Type B pancreatic cell (in vitro differentiated cells): ENCODE data around the gene AP3S1. TPM values are rescaled to one million over a fixed set of nuclear protein-coding genes. Genes with fewer than 3 reads are reported as not detected.
"Not testable (repeated sequence)": the region's sequence is repeated elsewhere in the genome, so short reads cannot be mapped to it uniquely, and the experiment has no call there.

Source experiments
- DNase-seq: peaks from one replicate; pipeline ENCODE4 v3.0.0; 2021; ENCODE audit warnings: mixed read lengths; ENCODE audit not compliant: unreplicated experiment; ENCODE audit errors: extremely low spot score
- H3K27ac Mint-ChIP-seq: 2 replicates; pipeline ENCODE4 v1.8.0; 2021; ENCODE audit warnings: mild to moderate bottlenecking, mixed read lengths
- H3K27me3 Mint-ChIP-seq: 2 replicates; pipeline ENCODE4 v1.8.0; 2021; ENCODE audit warnings: mixed read lengths
- H3K36me3 Mint-ChIP-seq: 2 replicates; pipeline ENCODE4 v1.8.0; 2021; ENCODE audit warnings: mixed read lengths
- H3K4me1 Mint-ChIP-seq: one replicate; pipeline ENCODE4 v1.8.0; 2021; ENCODE audit warnings: mixed read lengths; ENCODE audit not compliant: unreplicated experiment
- H3K4me3 Mint-ChIP-seq: 2 replicates; pipeline ENCODE4 v1.8.0; 2021; ENCODE audit warnings: mild to moderate bottlenecking, mixed read lengths
- H3K9me3 Mint-ChIP-seq: 2 replicates; pipeline ENCODE4 v1.8.0; 2021; ENCODE audit warnings: mixed read lengths
- CTCF ChIP-seq: fragments of 200-600 bp; sonication (generic); conservative IDR thresholded peaks from 2 replicates; pipeline ENCODE4 v1.5.0; 2021; ENCODE audit warnings: antibody characterized with exemption, mild to moderate bottlenecking
- total RNA-seq: library from RNA; stranded (reverse); gene quantifications from 2 replicates; pipeline ENCODE4 v1.2.1, GENCODE V29; 2021; ENCODE audit warnings: low replicate concordance

The AP3S1 gene
- total RNA-seq, 1 donor from 2014 or later, result 77.5 TPM

- TF ChIP-seq CTCF, result no peak
- Mint-ChIP-seq H3K27ac (no peak overlapping the region), H3K4me3 (no peak overlapping the region), H3K9me3 (no peaks in the 10 kb centered on the region), H3K4me1 (peaks cover 4% of the 10 kb centered on the region), H3K27me3 (no peaks in the 10 kb centered on the region), H3K36me3 (peaks cover 23% of the 10 kb centered on the region)
- DNase-seq, result no peak
Measured at GRCh38 chr5:115872447-115872846, 30.7 kb downstream of the AP3S1 start.

GRCh38 chr5:115873392-115873791 is 31.7 kb downstream of the AP3S1 start:
- Mint-ChIP-seq H3K4me3 (no peak overlapping the region), H3K27ac (no peak overlapping the region), H3K4me1 (peaks cover 4% of the 10 kb centered on the region), H3K9me3 (no peaks in the 10 kb centered on the region), H3K36me3 (peaks cover 32% of the 10 kb centered on the region), H3K27me3 (no peaks in the 10 kb centered on the region)
- TF ChIP-seq CTCF, result no peak
- DNase-seq, result no peak

GRCh38 chr5:115875447-115875846 is 33.7 kb downstream of the AP3S1 start:
- Mint-ChIP-seq H3K4me1 (peaks cover 4% of the 10 kb centered on the region), H3K4me3 (no peak overlapping the region), H3K9me3 (peaks cover 4% of the 10 kb centered on the region), H3K27me3 (no peaks in the 10 kb centered on the region), H3K36me3 (peaks cover 44% of the 10 kb centered on the region), H3K27ac (no peak overlapping the region)
- no peak for TF ChIP-seq CTCF
- DNase-seq, result no peak

- not testable (repeated sequence) for H3K4me1 Mint-ChIP-seq, H3K27me3 Mint-ChIP-seq, H3K27ac Mint-ChIP-seq, DNase-seq, H3K4me3 Mint-ChIP-seq
- peaks cover 11% of the 10 kb centered on the region for H3K9me3 Mint-ChIP-seq
- peaks cover 38% of the 10 kb centered on the region for H3K36me3 Mint-ChIP-seq
Measured at GRCh38 chr5:115877342-115877741, 35.6 kb downstream of the AP3S1 start.

GRCh38 chr5:115882434-115882833 is 40.7 kb downstream of the AP3S1 start:
- H3K4me3 Mint-ChIP-seq, DNase-seq, H3K4me1 Mint-ChIP-seq, H3K27ac Mint-ChIP-seq, H3K27me3 Mint-ChIP-seq: not testable (repeated sequence)
- H3K9me3 Mint-ChIP-seq, result peaks cover 11% of the 10 kb centered on the region
- H3K36me3 Mint-ChIP-seq, result peaks cover 35% of the 10 kb centered on the region

- H3K4me3 Mint-ChIP-seq, result no peak overlapping the region
- DNase-seq, result no peak
- no peaks in the 10 kb centered on the region for H3K4me1 Mint-ChIP-seq
- H3K27ac Mint-ChIP-seq, result no peak overlapping the region
- H3K36me3 Mint-ChIP-seq, result peaks cover 18% of the 10 kb centered on the region
- no peak for TF ChIP-seq CTCF
- peaks cover 11% of the 10 kb centered on the region for H3K9me3 Mint-ChIP-seq
- H3K27me3 Mint-ChIP-seq, result no peaks in the 10 kb centered on the region
Measured at GRCh38 chr5:115884704-115885103, 43.0 kb downstream of the AP3S1 start.

- not testable (repeated sequence) for H3K27me3 Mint-ChIP-seq, H3K4me1 Mint-ChIP-seq, DNase-seq, H3K4me3 Mint-ChIP-seq, H3K27ac Mint-ChIP-seq, H3K9me3 Mint-ChIP-seq
- peaks cover 13% of the 10 kb centered on the region for H3K36me3 Mint-ChIP-seq
Measured at GRCh38 chr5:115885208-115885607, 43.5 kb downstream of the AP3S1 start.
